HG03442 (cell line): ENCODE measurements around the gene KIRREL3.
A peak's percentile ranks its signal among the peaks of the same experiment; 100 is the strongest.

Source experiments
- ATAC-seq: cut with Tn5 transposase; IDR thresholded peaks from one replicate; pipeline ENCODE4 v1.9.1; 2021; ENCODE audit warnings: mild to moderate bottlenecking, moderate library complexity; ENCODE audit not compliant: unreplicated experiment

Gene KIRREL3

GRCh38 chr11:126878913-126879482 lies 121.6 kb downstream of the KIRREL3 start:
- no peak for ATAC-seq

DNA sequence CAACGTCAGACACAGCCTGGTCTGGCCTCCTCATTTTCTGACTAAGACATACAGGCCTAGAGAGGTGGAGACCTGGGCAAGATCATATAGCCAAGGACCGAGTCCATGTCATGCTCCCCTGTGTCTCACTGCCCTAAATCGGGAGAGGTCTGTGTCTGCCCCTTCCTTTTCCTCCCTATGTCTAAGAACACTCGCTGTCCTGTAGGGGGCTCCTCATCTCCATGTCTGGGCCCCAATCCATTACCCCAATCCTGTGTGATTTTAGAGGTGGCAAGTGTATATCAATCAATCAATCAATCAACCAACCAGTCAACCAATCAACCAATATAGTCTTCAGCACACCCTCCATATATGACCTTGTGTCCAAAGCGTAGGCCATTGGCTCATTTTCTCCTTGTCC lies 125.7 kb downstream of the KIRREL3 start:
- ATAC-seq, result no peak

DNA sequence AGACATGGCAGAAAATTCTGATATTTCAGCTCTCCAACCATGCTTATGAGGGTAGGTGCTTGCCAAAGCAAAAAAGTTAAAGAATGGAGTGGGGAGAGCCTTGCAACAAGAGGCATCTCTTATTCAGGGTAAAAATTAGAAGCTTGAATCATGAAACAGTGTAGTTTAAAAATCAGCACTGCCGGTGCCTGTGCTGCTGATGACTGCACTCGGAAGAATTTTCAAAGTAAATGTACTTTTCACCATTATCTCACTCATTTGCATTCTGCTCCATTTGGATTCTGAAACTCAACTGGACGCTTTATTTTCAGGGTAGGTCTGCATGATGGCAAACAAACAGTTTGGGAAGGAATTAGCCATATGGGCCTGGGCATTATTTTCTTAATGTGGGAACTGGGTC lies 126.3 kb downstream of the KIRREL3 start:
- ATAC-seq, result no peak

GRCh38 chr11:126871792-126872191 lies 128.8 kb downstream of the KIRREL3 start:
- no peak for ATAC-seq

GRCh38 chr11:126870021-126870420 lies 130.5 kb downstream of the KIRREL3 start:
- ATAC-seq, result no peak

- no peak for ATAC-seq
These were observed 131.8 kb downstream of the KIRREL3 start for GRCh38 chr11:126868741-126869140.

DNA sequence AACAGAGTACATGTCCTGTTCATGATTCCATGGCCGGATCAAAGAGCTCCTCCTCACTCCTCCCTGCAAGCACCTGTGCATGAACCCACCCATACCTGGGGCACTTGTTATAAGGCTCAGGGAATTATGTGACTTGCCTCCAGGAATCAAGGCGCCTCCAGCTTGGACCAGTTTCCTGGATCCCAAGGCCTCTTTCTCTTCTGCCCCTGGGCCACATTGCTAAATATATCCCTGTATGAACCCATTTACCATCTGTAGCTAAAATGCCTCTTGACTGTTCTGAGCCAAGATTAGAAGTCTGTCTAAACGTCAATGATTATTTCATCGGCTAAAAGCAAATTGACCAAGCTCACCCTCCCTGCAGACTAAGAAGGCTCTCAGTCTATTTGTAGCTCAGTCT lies 135.6 kb downstream of the KIRREL3 start:
- no peak for ATAC-seq

DNA sequence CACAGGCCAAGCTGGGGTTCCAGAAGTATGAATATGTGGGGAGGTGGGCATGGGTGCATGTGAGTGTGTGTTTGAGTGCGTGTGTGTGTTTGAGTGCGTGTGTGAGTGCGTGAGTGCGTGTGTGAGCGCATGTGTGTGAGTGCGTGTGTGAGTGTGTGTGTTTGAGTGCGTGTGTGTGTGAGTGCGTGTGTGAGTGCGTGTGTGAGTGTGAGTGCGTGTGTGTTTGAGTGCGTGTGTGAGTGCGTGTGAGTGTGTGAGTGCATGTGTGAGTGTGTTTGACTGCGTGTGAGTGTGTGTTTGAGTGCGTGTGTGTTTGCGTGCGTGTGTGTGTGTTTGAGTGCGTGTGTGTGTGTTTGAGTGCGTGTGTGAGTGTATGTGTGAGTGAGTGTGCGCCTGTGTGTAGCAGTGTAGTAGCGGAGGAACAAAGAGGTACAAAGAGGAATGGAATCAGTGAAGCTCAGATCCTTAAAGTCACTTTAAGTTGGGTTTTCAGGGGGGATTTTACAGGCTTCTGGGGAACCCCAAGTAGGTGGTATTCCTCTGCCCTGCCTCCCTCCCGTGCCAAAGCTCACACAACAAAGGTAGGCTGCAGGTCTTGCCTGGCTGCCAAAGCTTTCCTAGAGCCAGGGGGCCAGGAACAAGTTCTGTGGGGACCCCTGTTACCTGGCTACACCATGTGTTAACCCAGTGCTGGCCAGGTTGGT lies 137.1 kb downstream of the KIRREL3 start:
- ATAC-seq, result no peak

GRCh38 chr11:126862664-126863243 lies 137.8 kb downstream of the KIRREL3 start:
- ATAC-seq, result peak; percentile 73

DNA sequence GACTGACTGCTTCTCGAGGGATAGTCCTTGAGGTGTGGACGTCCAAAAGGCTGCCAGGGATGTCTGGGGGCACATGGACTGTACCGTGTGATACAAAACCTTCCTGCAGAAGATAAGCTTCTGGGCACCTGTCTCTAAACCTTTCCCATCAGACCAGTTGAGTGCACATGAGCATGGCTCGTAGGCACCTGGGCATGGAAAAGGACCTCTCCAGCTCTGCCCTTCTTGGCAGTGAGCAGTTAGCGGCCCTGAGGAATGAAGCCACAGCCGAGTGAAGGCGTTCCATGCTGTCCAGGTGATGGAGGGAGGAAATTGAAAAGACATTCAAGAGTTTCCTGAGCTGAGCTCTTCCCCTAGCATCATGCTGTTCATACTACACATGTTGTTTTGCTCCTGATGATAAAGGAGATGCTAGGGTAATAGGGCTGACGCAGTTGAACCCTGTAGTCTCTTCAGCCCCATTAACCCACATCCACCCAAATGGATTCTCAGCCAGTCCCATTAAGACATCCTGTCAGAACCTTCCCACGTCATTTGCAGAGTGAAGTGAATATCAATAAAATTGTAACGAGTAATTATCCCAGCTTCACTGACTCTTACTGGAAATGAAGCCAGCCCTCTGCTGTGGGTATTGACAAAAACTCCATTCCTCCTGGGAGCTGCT lies 138.6 kb downstream of the KIRREL3 start:
- no peak for ATAC-seq

GRCh38 chr11:126857860-126858808 lies 142.4 kb downstream of the KIRREL3 start:
- no peak for ATAC-seq

DNA sequence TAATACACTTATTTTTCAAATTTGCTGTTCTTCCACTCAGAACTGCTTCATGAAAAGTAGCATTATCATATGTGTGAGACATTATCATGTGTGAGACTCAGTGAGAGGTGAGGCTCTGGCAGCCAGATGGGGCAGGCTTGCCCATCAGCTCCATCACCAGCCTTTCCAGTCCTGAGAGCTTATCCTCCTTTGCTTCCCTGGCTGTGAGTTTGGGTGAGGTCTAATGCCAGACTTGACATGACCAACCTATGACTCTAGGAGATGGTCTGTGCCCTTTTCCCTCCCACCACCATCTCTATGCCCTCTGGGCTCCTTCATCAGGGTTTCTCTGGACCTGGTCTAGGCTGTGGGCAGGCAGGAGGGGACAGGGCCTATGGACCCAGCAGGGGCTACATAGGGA lies 145.0 kb downstream of the KIRREL3 start:
- no peak for ATAC-seq

- peak; percentile 45 for ATAC-seq
These were observed 146.8 kb downstream of the KIRREL3 start for GRCh38 chr11:126853732-126854131.

- no peak for ATAC-seq
These were observed 155.8 kb downstream of the KIRREL3 start for GRCh38 chr11:126844789-126845188.

GRCh38 chr11:126843096-126843495 lies 157.5 kb downstream of the KIRREL3 start:
- ATAC-seq, result no peak

DNA sequence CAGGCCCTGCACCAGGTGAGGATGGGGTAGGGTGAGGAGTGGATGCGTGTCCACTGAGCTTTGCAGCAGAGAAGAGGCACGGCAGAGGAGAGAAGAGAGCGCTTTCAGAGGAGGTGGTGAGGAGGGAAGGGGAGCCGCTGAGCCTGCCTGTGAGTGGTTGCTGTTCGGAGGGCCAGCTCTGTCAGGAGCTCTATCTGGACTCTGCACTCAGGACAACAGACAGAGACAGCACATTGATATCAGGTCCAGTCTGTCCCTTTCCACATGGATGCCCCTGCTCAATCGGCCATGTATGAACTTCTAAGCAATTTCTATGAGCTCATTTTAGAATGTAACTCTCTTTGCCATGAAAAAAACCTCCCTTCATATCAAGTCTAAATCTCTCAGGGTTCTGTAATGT lies 158.6 kb downstream of the KIRREL3 start:
- ATAC-seq, result no peak

- no peak for ATAC-seq
These were observed 159.6 kb downstream of the KIRREL3 start for GRCh38 chr11:126840975-126841374.

DNA sequence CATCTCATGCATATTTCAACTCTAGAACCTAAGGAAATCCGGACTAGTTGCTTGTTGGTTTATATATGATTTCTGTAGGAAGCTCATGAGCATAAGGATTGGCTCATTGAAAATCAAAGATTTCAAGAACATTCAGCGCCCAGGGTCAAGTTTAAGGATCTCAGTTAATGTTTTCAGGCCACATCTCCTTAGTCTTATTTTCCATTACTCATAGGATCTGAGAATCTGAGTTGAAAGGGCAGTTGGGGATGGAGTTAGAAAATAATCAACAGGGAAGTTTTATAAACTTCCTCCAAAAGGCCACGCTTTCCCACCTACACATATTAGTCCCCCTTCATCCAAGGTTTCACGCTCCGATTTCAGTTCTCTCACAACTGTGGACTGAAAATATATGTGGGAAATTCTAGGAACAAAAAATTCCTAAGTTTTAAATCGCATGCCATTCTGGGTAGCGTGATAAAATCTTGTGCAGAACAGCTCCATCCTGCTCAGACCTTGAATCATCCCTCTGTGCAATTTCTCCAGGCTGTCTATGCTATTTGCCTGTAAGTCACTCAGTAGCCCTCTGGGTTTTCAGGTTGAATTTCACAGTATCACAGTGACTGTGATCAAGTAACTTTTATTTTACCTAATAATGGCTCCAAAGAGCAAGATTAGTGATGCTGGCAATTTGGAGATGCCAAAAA lies 160.2 kb downstream of the KIRREL3 start:
- no peak for ATAC-seq

- no peak for ATAC-seq
These were observed 161.1 kb downstream of the KIRREL3 start for GRCh38 chr11:126839496-126839895.

DNA sequence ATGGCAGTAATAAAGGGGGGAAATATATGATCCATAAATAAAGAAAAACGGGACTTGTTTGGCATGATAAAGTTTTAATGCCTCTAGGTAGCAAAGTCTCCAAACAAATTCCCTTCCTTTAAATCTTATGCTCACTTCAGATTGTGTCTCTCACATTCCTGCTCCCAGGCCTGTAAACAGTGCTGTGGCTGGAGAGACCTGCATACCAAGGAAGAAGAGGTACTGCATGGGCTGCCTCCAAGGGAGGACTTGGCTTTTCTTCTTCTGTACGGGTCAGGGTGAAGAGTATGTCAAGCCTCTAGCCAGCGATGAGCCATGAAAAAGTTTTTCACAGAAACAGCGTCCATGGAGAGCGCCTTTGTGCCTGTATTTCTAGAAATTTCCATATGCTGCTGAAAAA lies 161.8 kb downstream of the KIRREL3 start:
- no peak for ATAC-seq
